Measurements from ENCODE around the gene PHACTR1. TPM values are rescaled to one million over a fixed set of nuclear protein-coding genes. Genes with fewer than 3 reads are reported as not detected.

PHACTR1 gene
- total RNA-seq, 1 experiment from 2014 or later: 0.05 TPM

DNA sequence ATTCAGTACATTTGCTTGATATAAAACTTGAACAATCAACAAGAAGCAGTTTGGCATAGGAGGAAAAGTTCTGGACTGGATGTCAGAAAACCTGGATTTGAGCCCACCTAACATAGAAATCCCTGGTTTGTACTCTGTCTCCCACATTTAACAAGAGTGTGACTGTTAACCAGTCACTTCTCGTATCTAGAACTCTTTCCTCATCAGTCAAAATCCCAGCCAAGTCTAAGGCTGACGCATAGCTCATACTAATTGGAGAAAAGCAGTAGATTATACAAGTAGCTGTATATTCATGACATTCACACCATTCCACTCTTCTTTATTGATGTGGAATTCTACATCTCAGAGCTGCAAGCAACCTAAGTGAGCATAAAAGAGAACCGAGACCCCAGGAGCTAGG, 222.7 kb downstream of the PHACTR1 start:
- Histone ChIP-seq H3K36me3 (ENCODE audit: control insufficient read depth, insufficient read depth, low read length) (no peaks in the 10 kb centered on the region), H3K9me3 (ENCODE audit: control insufficient read depth, insufficient read depth, low read depth, low read length) (no peaks in the 10 kb centered on the region), H3K27me3 (ENCODE audit: control insufficient read depth, insufficient read depth, low read length) (no peaks in the 10 kb centered on the region), H3K27ac (ENCODE audit: low read length) (no peak overlapping the region), H3K4me1 (ENCODE audit: control insufficient read depth, insufficient read depth, low read length) (no peaks in the 10 kb centered on the region), H3K4me3 (ENCODE audit: low read depth in 2 of 2, low read length in 2 of 2) (no peak overlapping the region)
- DNase-seq (ENCODE audit: low read depth, low spot score) (no peak), ATAC-seq (no peak)
- POLR2A ChIA-PET: no interaction called here
- in situ Hi-C loops (cut with HindIII; ENCODE audit: low pct_unique_long_range_greater_than_20kb, low sequenced_read_pairs): no loop called here
- intact Hi-C loops (cut with micrococcal nuclease; ENCODE audit: unreplicated experiment): no loop called here
- CTCF ChIA-PET: no interaction called here
- TF ChIP-seq, protein P1, sequence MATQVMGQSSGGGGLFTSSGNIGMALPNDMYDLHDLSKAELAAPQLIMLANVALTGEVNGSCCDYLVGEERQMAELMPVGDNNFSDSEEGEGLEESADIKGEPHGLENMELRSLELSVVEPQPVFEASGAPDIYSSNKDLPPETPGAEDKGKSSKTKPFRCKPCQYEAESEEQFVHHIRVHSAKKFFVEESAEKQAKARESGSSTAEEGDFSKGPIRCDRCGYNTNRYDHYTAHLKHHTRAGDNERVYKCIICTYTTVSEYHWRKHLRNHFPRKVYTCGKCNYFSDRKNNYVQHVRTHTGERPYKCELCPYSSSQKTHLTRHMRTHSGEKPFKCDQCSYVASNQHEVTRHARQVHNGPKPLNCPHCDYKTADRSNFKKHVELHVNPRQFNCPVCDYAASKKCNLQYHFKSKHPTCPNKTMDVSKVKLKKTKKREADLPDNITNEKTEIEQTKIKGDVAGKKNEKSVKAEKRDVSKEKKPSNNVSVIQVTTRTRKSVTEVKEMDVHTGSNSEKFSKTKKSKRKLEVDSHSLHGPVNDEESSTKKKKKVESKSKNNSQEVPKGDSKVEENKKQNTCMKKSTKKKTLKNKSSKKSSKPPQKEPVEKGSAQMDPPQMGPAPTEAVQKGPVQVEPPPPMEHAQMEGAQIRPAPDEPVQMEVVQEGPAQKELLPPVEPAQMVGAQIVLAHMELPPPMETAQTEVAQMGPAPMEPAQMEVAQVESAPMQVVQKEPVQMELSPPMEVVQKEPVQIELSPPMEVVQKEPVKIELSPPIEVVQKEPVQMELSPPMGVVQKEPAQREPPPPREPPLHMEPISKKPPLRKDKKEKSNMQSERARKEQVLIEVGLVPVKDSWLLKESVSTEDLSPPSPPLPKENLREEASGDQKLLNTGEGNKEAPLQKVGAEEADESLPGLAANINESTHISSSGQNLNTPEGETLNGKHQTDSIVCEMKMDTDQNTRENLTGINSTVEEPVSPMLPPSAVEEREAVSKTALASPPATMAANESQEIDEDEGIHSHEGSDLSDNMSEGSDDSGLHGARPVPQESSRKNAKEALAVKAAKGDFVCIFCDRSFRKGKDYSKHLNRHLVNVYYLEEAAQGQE (IDR thresholded peaks at IDR 0.05; ENCODE audit: insufficient read depth in 1 of 2, low read depth in 2 of 2, low read length in 1 of 2): no peak
- TF ChIP-seq TCF7L2 (IDR thresholded peaks at IDR 0.05; ENCODE audit: low read depth, low read length): no peak
- BruUV-seq (replicated peaks): no TSS peak

GRCh38 chr6:12941422-12941821, 224.9 kb downstream of the PHACTR1 start:
- ChIA-PET CTCF (no interaction called here), POLR2A (no interaction called here)
- H3K27me3 ChIP-seq (ENCODE audit: control insufficient read depth, insufficient read depth, low read length): no peaks in the 10 kb centered on the region
- TF ChIP-seq SIN3A (IDR thresholded peaks at IDR 0.05; ENCODE audit: borderline replicate concordance, insufficient read depth, low read depth, low read length) (no peak), TCF7L2 (IDR thresholded peaks at IDR 0.05; ENCODE audit: low read depth, low read length) (no peak), POLR2AphosphoS5 (IDR thresholded peaks at IDR 0.05; ENCODE audit: low read depth, low read length) (no peak), CTCF (IDR thresholded peaks at IDR 0.05) (no peak)
- TF ChIP-seq, protein P1 (IDR thresholded peaks at IDR 0.05; ENCODE audit: insufficient read depth in 1 of 2, low read depth in 2 of 2, low read length in 1 of 2): no peak
- ATAC-seq (no peak), DNase-seq (ENCODE audit: low read depth, low spot score) (no peak)
- H3K27ac ChIP-seq (ENCODE audit: low read length): no peak overlapping the region
- no peak overlapping the region for H3K4me3 ChIP-seq (ENCODE audit: low read depth in 2 of 2, low read length in 2 of 2)
- no peaks in the 10 kb centered on the region for H3K4me1 ChIP-seq (ENCODE audit: control insufficient read depth, insufficient read depth, low read length)
- H3K36me3 ChIP-seq (ENCODE audit: control insufficient read depth, insufficient read depth, low read length): no peaks in the 10 kb centered on the region
- no peaks in the 10 kb centered on the region for H3K9me3 ChIP-seq (ENCODE audit: control insufficient read depth, insufficient read depth, low read depth, low read length)
- intact Hi-C loops (cut with micrococcal nuclease; ENCODE audit: unreplicated experiment) (no loop called here), in situ Hi-C loops (cut with HindIII; ENCODE audit: low pct_unique_long_range_greater_than_20kb, low sequenced_read_pairs) (no loop called here)
- no TSS peak for BruUV-seq (replicated peaks)
